DND-41 (cell line): ENCODE data around the gene TOM1L1.

Source experiments
- ATAC-seq: fragments of 200-7000 bp; cut with Tn5 transposase; 3 replicates; pipeline ENCODE4 v1.9.1; 2021; ENCODE audit warnings: low read depth; ENCODE audit not compliant: insufficient read depth
- DNase-seq: peaks from one replicate; pipeline ENCODE4 v3.0.0-alpha.2; 2020
- H2AFZ ChIP-seq: 2 replicates; pipeline ENCODE4 v1.6.0; 2012; ENCODE audit warnings: low read depth, low read length
- H3K27ac ChIP-seq: 2 replicates; pipeline ENCODE4 v1.5.1; 2012; ENCODE audit warnings: low read length, inconsistent platforms
- H3K27me3 ChIP-seq: fragments of 200-600 bp; sonication (generic); 2 replicates; pipeline ENCODE4 v1.6.0; 2012; ENCODE audit warnings: low read length, mild to moderate bottlenecking, inconsistent platforms; ENCODE audit not compliant: insufficient read depth, poor library complexity
- H3K36me3 ChIP-seq: 2 replicates; pipeline ENCODE4 v1.5.1; 2012; ENCODE audit warnings: low read length, inconsistent platforms; ENCODE audit not compliant: insufficient read depth
- H3K4me1 ChIP-seq: 2 replicates; pipeline ENCODE4 v1.5.1; 2012; ENCODE audit warnings: mild to moderate bottlenecking, low read length; ENCODE audit not compliant: insufficient read depth
- H3K4me2 ChIP-seq: 2 replicates; pipeline ENCODE4 v1.6.0; 2012; ENCODE audit warnings: mild to moderate bottlenecking, moderate library complexity, low read length, inconsistent platforms; ENCODE audit not compliant: insufficient read depth
- H3K4me3 ChIP-seq, 2 experiments: fragments of 200-600 bp in 1 of 2; shearing (Covaris generic) in 1 of 2; 2 replicates each; pipeline ENCODE4 v1.5.1; 2012 to 2016; ENCODE audit warnings: inconsistent platforms in 2 of 2, low read length in 2 of 2, mild to moderate bottlenecking in 2 of 2, low read depth in 1 of 2, moderate library complexity in 1 of 2
- H3K79me2 ChIP-seq: 2 replicates; pipeline ENCODE4 v1.6.0; 2012; ENCODE audit warnings: low read length, inconsistent platforms; ENCODE audit not compliant: insufficient read depth
- H3K9ac ChIP-seq: 2 replicates; pipeline ENCODE4 v1.6.0; 2012; ENCODE audit warnings: low read depth, mild to moderate bottlenecking, inconsistent platforms, low read length, moderate library complexity
- H3K9me3 ChIP-seq: 2 replicates; pipeline ENCODE4 v1.5.1; 2012; ENCODE audit warnings: low read length, moderate library complexity, mild to moderate bottlenecking, inconsistent platforms; ENCODE audit not compliant: insufficient read depth, severe bottlenecking
- H4K20me1 ChIP-seq: 2 replicates; pipeline ENCODE4 v1.6.0; 2012; ENCODE audit warnings: low read length; ENCODE audit not compliant: insufficient read depth
- CTCF ChIP-seq: IDR thresholded peaks from 2 replicates; pipeline ENCODE4 v1.5.1; 2012; ENCODE audit warnings: borderline replicate concordance, low read length, moderate library complexity, mild to moderate bottlenecking; ENCODE audit not compliant: poor library complexity, severe bottlenecking; ENCODE audit errors: extremely low read depth
- EZH2 ChIP-seq: IDR thresholded peaks from 3 replicates; pipeline ENCODE4 v1.6.1; 2012; ENCODE audit warnings: borderline replicate concordance, low read depth, mild to moderate bottlenecking, moderate library complexity, low read length, inconsistent platforms; ENCODE audit not compliant: severe bottlenecking

Gene TOM1L1

GRCh38 chr17:54891176-54891821 is 9.4 kb upstream of the TOM1L1 start:
- H2AFZ ChIP-seq, result no peak overlapping the region; the same call in 1 of the 2 replicates
- no peak overlapping the region for H3K27ac ChIP-seq
- no peaks in the 10 kb centered on the region for H3K36me3 ChIP-seq
- no peak overlapping the region for H3K4me2 ChIP-seq
- H3K4me3 ChIP-seq, result no peak overlapping the region
- ATAC-seq (peak; percentile 44; the same call in 1 of the 3 replicates), DNase-seq (peak; percentile 6)
- H3K9ac ChIP-seq, result no peak overlapping the region
- H3K4me1 ChIP-seq, result no peaks in the 10 kb centered on the region
- TF ChIP-seq EZH2 (no peak), CTCF (peak; percentile 46)
- H3K9me3 ChIP-seq, result no peaks in the 10 kb centered on the region
- no peaks in the 10 kb centered on the region for H4K20me1 ChIP-seq
- H3K79me2 ChIP-seq, result no peaks in the 10 kb centered on the region
- no peaks in the 10 kb centered on the region for H3K27me3 ChIP-seq

GRCh38 chr17:54892360-54892759 is 8.3 kb upstream of the TOM1L1 start:
- no peak overlapping the region for H2AFZ ChIP-seq
- no peaks in the 10 kb centered on the region for H3K9me3 ChIP-seq
- H3K4me3 ChIP-seq, result no peak overlapping the region
- TF ChIP-seq EZH2, result no peak
- no peak for TF ChIP-seq CTCF
- ATAC-seq (no peak), DNase-seq (no peak)
- H3K9ac ChIP-seq, result no peak overlapping the region
- H3K4me1 ChIP-seq, result no peaks in the 10 kb centered on the region
- no peaks in the 10 kb centered on the region for H4K20me1 ChIP-seq
- no peaks in the 10 kb centered on the region for H3K36me3 ChIP-seq
- no peaks in the 10 kb centered on the region for H3K27me3 ChIP-seq
- H3K27ac ChIP-seq, result no peak overlapping the region
- H3K79me2 ChIP-seq, result no peaks in the 10 kb centered on the region
- H3K4me2 ChIP-seq, result no peak overlapping the region

GRCh38 chr17:54898576-54898975 is 2.1 kb upstream of the TOM1L1 start:
- no peak overlapping the region for H3K9ac ChIP-seq
- H2AFZ ChIP-seq, result no peak overlapping the region

More at GRCh38 chr17:54898576-54898975, 2.1 kb upstream of the TOM1L1 start:
- no peak for TF ChIP-seq CTCF
- no peaks in the 10 kb centered on the region for H3K27me3 ChIP-seq
- H3K36me3 ChIP-seq, result no peaks in the 10 kb centered on the region
- H3K4me1 ChIP-seq, result no peaks in the 10 kb centered on the region
- DNase-seq (no peak), ATAC-seq (no peak)
- no peak overlapping the region for H3K4me3 ChIP-seq
- no peaks in the 10 kb centered on the region for H3K9me3 ChIP-seq
- no peaks in the 10 kb centered on the region for H4K20me1 ChIP-seq
- no peak overlapping the region for H3K4me2 ChIP-seq
- H3K27ac ChIP-seq, result no peak overlapping the region
- H3K79me2 ChIP-seq, result no peaks in the 10 kb centered on the region
